ENCODE measurements around the gene AFG1L.
"Not testable (repeated sequence)": the region's sequence is repeated elsewhere in the genome, so short reads cannot be mapped to it uniquely, and the experiment has no call there.

Gene AFG1L

DNA sequence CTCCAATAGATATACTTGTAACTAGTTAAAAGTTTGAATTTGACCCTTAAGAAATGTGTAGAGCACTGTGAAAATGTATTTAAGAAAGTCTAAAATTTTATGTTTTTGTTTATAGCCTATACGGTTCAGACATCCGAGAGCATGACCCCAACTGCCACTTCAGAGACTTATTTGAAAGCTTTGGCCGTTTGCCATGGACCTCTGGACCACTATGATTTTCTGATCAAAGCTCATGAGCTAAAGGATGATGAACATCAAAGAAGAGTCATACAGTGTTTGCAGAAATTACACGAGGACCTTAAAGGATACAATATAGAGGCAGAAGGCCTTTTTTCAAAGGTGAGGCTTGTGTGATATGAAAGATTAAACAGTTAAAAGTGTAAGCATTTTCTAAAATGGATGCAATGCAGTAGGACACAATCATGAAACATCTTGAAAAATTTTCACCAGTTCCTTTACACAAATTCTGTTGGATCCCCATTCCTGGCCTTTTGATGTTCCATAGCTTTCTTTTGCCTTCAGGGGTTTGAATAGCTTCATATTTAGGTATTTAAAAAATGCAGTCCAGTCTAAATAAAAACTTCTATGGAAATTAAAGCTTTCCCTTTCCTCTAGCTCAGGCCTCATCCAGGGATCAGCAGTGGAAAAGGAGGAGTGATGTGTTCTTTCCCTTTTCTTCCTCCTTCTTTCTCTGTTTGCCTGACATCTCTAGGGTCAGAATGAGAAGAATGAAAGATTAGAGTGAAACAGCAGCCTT lies 29.0 kb downstream of the AFG1L start:
- peaks cover 5% of the 10 kb centered on the region for H3K36me3 ChIP-seq (ENCODE audit: insufficient read depth, low read length)
- no peaks in the 10 kb centered on the region for H3K9me3 ChIP-seq (replicated peaks; ENCODE audit: low read length)
- no peak overlapping the region for H3K4me3 ChIP-seq (ENCODE audit: low read length)
- no peak overlapping the region for H3K9ac ChIP-seq (ENCODE audit: low read depth, low read length)
- H3K4me1 ChIP-seq (ENCODE audit: control insufficient read depth, insufficient read depth, low read length) = no peaks in the 10 kb centered on the region
- H3K4me2 ChIP-seq (ENCODE audit: low read length) = no peak overlapping the region
- H3K27me3 ChIP-seq (ENCODE audit: control insufficient read depth, insufficient read depth, low read length) = no peaks in the 10 kb centered on the region

GRCh38 chr6:108330221-108330785 lies 35.4 kb downstream of the AFG1L start:
- not testable (repeated sequence) for H3K9ac ChIP-seq (ENCODE audit: low read depth, low read length); H3K9me3 ChIP-seq (replicated peaks; ENCODE audit: low read length); H3K4me2 ChIP-seq (ENCODE audit: low read length); H3K36me3 ChIP-seq (ENCODE audit: insufficient read depth, low read length); H3K4me3 ChIP-seq (ENCODE audit: low read length); H3K4me1 ChIP-seq (ENCODE audit: control insufficient read depth, insufficient read depth, low read length); H3K27me3 ChIP-seq (ENCODE audit: control insufficient read depth, insufficient read depth, low read length)

DNA sequence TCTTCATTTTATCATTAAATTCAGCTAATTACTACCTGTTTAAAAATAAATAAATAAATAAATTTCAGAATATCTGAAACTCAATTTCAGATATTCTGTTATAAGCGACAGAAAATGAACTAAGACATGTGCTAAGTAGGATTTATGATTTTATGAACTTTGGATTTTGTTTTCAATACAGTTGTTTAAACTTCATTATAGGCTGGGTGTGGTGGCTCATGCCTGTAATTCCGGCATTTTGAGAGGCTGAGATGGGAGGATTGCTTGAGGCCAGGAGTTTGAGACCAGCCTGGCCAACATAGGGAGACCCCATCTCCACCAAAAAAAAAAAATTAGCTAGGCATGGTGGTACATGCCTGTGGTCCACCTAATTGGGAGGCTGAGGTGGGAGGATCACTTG lies 36.0 kb downstream of the AFG1L start:
- Histone ChIP-seq H3K4me2 (ENCODE audit: low read length) (no peak overlapping the region), H3K4me3 (ENCODE audit: low read length) (no peak overlapping the region), H3K36me3 (ENCODE audit: insufficient read depth, low read length) (peaks cover 5% of the 10 kb centered on the region), H3K9ac (ENCODE audit: low read depth, low read length) (no peak overlapping the region), H3K9me3 (replicated peaks; ENCODE audit: low read length) (no peaks in the 10 kb centered on the region), H3K27me3 (ENCODE audit: control insufficient read depth, insufficient read depth, low read length) (no peaks in the 10 kb centered on the region), H3K4me1 (ENCODE audit: control insufficient read depth, insufficient read depth, low read length) (no peaks in the 10 kb centered on the region)

- Histone ChIP-seq H3K4me2 (ENCODE audit: low read length) (no peak overlapping the region), H3K36me3 (ENCODE audit: insufficient read depth, low read length) (no peaks in the 10 kb centered on the region), H3K4me1 (ENCODE audit: control insufficient read depth, insufficient read depth, low read length) (no peaks in the 10 kb centered on the region)
Measured at GRCh38 chr6:108331982-108332381, 37.1 kb downstream of the AFG1L start.

DNA sequence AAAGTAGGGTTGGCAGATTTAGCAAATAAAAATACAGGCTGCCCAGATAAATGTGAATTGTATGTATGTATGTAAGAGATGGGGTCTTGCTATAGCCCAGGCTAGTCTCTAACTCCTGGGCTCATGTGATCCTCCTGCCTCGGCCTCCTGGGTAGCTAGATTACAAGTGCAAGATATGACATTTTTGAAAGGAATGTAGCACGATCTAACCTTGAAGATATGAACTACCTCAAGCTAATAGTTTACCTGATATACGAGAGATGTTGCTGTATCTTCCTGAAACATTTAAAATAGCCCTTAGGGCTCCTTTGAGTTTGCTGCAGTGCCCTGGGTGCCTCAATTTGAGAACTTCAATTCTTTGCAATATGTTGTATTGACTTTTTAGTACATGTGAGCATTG lies 42.1 kb downstream of the AFG1L start:
- Histone ChIP-seq H3K27me3 (ENCODE audit: control insufficient read depth, insufficient read depth, low read length) (no peaks in the 10 kb centered on the region), H3K36me3 (ENCODE audit: insufficient read depth, low read length) (no peaks in the 10 kb centered on the region), H3K4me1 (ENCODE audit: control insufficient read depth, insufficient read depth, low read length) (no peaks in the 10 kb centered on the region), H3K9ac (ENCODE audit: low read depth, low read length) (no peak overlapping the region), H3K4me2 (ENCODE audit: low read length) (no peak overlapping the region), H3K4me3 (ENCODE audit: low read length) (no peak overlapping the region), H3K9me3 (replicated peaks; ENCODE audit: low read length) (no peaks in the 10 kb centered on the region)

More at GRCh38 chr6:108331982-108332381, 37.1 kb downstream of the AFG1L start:
- Histone ChIP-seq H3K27me3 (ENCODE audit: control insufficient read depth, insufficient read depth, low read length) (no peaks in the 10 kb centered on the region), H3K4me3 (ENCODE audit: low read length) (no peak overlapping the region), H3K9me3 (replicated peaks; ENCODE audit: low read length) (no peaks in the 10 kb centered on the region), H3K9ac (ENCODE audit: low read depth, low read length) (no peak overlapping the region)

DNA sequence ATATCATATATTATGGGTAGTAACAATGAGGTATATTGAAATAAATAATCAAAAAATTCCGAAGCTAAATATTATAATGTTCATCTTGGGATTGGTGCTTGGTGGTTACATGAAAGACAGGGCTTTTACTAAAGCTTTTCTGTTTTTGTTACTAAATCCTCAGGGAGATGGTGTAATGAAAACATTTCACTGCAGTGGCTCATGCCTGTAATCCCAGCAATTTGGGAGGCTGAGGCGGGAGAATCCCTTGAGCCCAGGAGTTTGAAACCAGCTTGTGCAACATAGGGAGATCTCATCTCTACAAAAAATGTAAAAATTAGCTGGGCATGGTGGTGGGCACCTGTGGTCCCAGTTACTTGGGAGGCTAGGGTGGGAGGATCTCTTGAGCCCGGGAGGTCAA lies 42.9 kb downstream of the AFG1L start:
- no peak overlapping the region for H3K4me2 ChIP-seq (ENCODE audit: low read length)
- H3K36me3 ChIP-seq (ENCODE audit: insufficient read depth, low read length) = no peaks in the 10 kb centered on the region
- H3K4me1 ChIP-seq (ENCODE audit: control insufficient read depth, insufficient read depth, low read length) = no peaks in the 10 kb centered on the region
- H3K27me3 ChIP-seq (ENCODE audit: control insufficient read depth, insufficient read depth, low read length) = no peaks in the 10 kb centered on the region
- H3K9ac ChIP-seq (ENCODE audit: low read depth, low read length) = no peak overlapping the region
- no peak overlapping the region for H3K4me3 ChIP-seq (ENCODE audit: low read length)
- no peaks in the 10 kb centered on the region for H3K9me3 ChIP-seq (replicated peaks; ENCODE audit: low read length)

GRCh38 chr6:108341372-108341771 lies 46.5 kb downstream of the AFG1L start:
- H3K9ac ChIP-seq (ENCODE audit: low read depth, low read length) = no peak overlapping the region
- no peaks in the 10 kb centered on the region for H3K9me3 ChIP-seq (replicated peaks; ENCODE audit: low read length)
- no peaks in the 10 kb centered on the region for H3K27me3 ChIP-seq (ENCODE audit: control insufficient read depth, insufficient read depth, low read length)

GRCh38 chr6:108343894-108344293 lies 49.0 kb downstream of the AFG1L start:
- no peak overlapping the region for H3K4me3 ChIP-seq (ENCODE audit: low read length)
- H3K27me3 ChIP-seq (ENCODE audit: control insufficient read depth, insufficient read depth, low read length) = no peaks in the 10 kb centered on the region
- H3K36me3 ChIP-seq (ENCODE audit: insufficient read depth, low read length) = no peaks in the 10 kb centered on the region

More at GRCh38 chr6:108341372-108341771, 46.5 kb downstream of the AFG1L start:
- Histone ChIP-seq H3K4me2 (ENCODE audit: low read length) (no peak overlapping the region), H3K4me3 (ENCODE audit: low read length) (no peak overlapping the region), H3K4me1 (ENCODE audit: control insufficient read depth, insufficient read depth, low read length) (no peaks in the 10 kb centered on the region), H3K36me3 (ENCODE audit: insufficient read depth, low read length) (no peaks in the 10 kb centered on the region)

DNA sequence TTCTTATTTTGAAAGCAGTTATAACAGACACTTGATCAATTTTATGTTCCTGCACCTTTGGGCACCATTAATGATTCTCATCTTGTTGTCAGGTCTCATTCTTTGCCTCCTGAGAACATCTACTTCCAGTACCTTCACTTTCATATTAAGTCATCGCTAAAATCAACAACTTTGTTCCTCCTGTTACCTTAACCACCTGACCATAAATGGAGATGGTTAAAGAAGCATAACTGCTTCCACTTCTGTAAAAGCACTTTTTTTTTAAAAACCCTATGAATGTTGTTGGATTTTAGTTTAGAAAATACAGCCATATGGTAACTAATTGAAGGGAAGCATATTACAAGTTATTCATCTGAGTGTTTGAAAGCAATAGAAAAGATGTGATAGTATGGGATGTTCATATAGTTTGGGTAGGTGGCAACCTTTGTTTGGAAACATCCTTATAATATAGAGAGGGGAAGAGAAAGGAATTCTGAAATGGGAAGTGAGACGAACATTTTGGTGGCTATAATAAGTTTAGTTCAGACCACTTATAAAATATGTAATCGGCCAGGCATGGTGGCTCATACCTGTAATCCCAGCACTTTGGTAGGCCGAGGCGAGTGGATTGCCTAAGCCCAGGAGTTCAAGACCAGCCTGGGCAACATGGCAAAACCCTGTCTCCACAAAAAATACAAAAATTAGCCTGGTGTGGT lies 53.9 kb downstream of the AFG1L start:
- H3K36me3 ChIP-seq (ENCODE audit: insufficient read depth, low read length) = no peaks in the 10 kb centered on the region
- no peak overlapping the region for H3K4me2 ChIP-seq (ENCODE audit: low read length)
- H3K9ac ChIP-seq (ENCODE audit: low read depth, low read length) = no peak overlapping the region
- no peak overlapping the region for H3K4me3 ChIP-seq (ENCODE audit: low read length)
- H3K27me3 ChIP-seq (ENCODE audit: control insufficient read depth, insufficient read depth, low read length) = no peaks in the 10 kb centered on the region
- no peaks in the 10 kb centered on the region for H3K9me3 ChIP-seq (replicated peaks; ENCODE audit: low read length)
- H3K4me1 ChIP-seq (ENCODE audit: control insufficient read depth, insufficient read depth, low read length) = peaks cover under 1% of the 10 kb centered on the region

More at GRCh38 chr6:108343894-108344293, 49.0 kb downstream of the AFG1L start:
- no peaks in the 10 kb centered on the region for H3K4me1 ChIP-seq (ENCODE audit: control insufficient read depth, insufficient read depth, low read length)
- no peak overlapping the region for H3K4me2 ChIP-seq (ENCODE audit: low read length)
- no peaks in the 10 kb centered on the region for H3K9me3 ChIP-seq (replicated peaks; ENCODE audit: low read length)
- no peak overlapping the region for H3K9ac ChIP-seq (ENCODE audit: low read depth, low read length)

- H3K36me3 ChIP-seq (ENCODE audit: insufficient read depth, low read length) = no peaks in the 10 kb centered on the region
- H3K9me3 ChIP-seq (replicated peaks; ENCODE audit: low read length) = no peaks in the 10 kb centered on the region
- H3K27me3 ChIP-seq (ENCODE audit: control insufficient read depth, insufficient read depth, low read length) = no peaks in the 10 kb centered on the region
- H3K9ac ChIP-seq (ENCODE audit: low read depth, low read length) = no peak overlapping the region
- no peak overlapping the region for H3K4me3 ChIP-seq (ENCODE audit: low read length)
- H3K4me1 ChIP-seq (ENCODE audit: control insufficient read depth, insufficient read depth, low read length) = peaks cover 3% of the 10 kb centered on the region
- no peak overlapping the region for H3K4me2 ChIP-seq (ENCODE audit: low read length)
Measured at GRCh38 chr6:108350528-108350927, 55.7 kb downstream of the AFG1L start.

GRCh38 chr6:108353853-108354252 lies 59.0 kb downstream of the AFG1L start:
- H3K4me2 ChIP-seq (ENCODE audit: low read length) = no peak overlapping the region
- H3K4me3 ChIP-seq (ENCODE audit: low read length) = no peak overlapping the region
- no peaks in the 10 kb centered on the region for H3K27me3 ChIP-seq (ENCODE audit: control insufficient read depth, insufficient read depth, low read length)
- no peaks in the 10 kb centered on the region for H3K36me3 ChIP-seq (ENCODE audit: insufficient read depth, low read length)
- no peaks in the 10 kb centered on the region for H3K9me3 ChIP-seq (replicated peaks; ENCODE audit: low read length)
- peaks cover 3% of the 10 kb centered on the region for H3K4me1 ChIP-seq (ENCODE audit: control insufficient read depth, insufficient read depth, low read length)
- no peak overlapping the region for H3K9ac ChIP-seq (ENCODE audit: low read depth, low read length)
